Fibroblast of pulmonary artery (primary cell): Measurements from ENCODE around the gene EEF1AKMT1.
A peak's percentile ranks its signal among the peaks of the same experiment; 100 is the strongest.

Experiments used
- DNase-seq: peaks from one replicate; pipeline ENCODE4 v3.0.0-alpha.2; 2010; ENCODE audit warnings: low read depth
- H3K4me3 ChIP-seq: replicated peaks from 2 replicates; pipeline ENCODE4 v1.5.1; 2011; ENCODE audit warnings: low read depth, mild to moderate bottlenecking, control low read depth, low read length, moderate library complexity
- CTCF ChIP-seq: IDR thresholded peaks from 2 replicates; pipeline ENCODE4 v1.5.1; 2011; ENCODE audit warnings: mild to moderate bottlenecking, control low read depth, low read length, inconsistent platforms; ENCODE audit errors: missing control alignments

EEF1AKMT1 gene, protein sequence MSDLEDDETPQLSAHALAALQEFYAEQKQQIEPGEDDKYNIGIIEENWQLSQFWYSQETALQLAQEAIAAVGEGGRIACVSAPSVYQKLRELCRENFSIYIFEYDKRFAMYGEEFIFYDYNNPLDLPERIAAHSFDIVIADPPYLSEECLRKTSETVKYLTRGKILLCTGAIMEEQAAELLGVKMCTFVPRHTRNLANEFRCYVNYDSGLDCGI

GRCh38 chr13:20773194-20774080 is at the start of gene EEF1AKMT1:
Gene EEF1AKMT1 (minus strand): TSS chr13:20773961. CDS start chr13:20757598, 16,363 bp downstream.
- TF ChIP-seq CTCF = no peak
- H3K4me3 ChIP-seq = peak within 1 kb of the TSS; percentile 74
- peak; percentile 96 for DNase-seq

DNA sequence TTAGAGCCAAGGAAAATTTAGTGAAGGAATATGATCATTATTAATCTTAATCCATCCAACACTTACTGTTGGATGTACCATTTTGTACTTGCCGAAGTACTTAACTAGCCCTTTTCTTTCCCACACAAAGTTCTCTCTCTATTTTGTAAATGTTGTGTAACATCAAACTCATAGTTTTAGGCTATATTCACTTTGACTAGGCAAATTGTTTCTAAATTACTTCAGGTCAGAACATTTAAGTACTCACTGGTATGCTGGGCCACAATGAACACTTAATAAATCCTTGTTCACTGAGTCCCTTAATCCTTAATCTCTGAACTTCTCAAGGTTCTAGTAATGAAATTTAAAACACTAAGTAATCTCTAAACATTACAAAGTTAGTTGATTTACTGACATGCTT is 49.3 kb upstream of the EEF1AKMT1 start:
- DNase-seq = no peak
- TF ChIP-seq CTCF = no peak
- H3K4me3 ChIP-seq = no peak overlapping the region

DNA sequence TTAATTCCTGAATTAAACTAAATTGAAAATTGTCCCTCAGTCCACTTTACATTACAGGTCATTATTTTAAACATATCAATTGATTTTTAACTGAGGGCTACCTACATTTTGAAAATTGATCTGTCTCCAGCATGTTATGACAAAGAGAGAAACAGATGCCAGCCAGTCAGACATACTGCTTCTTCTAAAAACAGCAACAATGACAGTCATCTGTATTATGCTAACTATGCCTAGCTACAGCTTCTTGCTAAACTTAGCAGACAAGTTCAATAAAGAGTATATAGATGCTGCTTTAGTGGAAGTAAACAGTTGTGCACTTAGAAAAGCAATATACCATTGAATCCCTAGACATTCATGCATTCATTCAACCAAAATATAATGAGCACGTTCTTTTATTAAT is 48.6 kb upstream of the EEF1AKMT1 start:
- H3K4me3 ChIP-seq = no peak overlapping the region
- TF ChIP-seq CTCF = no peak
- no peak for DNase-seq

- no peak for TF ChIP-seq CTCF
- DNase-seq = no peak
- H3K4me3 ChIP-seq = no peak overlapping the region
These were observed 46.0 kb upstream of the EEF1AKMT1 start for GRCh38 chr13:20819715-20820114.

GRCh38 chr13:20815464-20815863 is 41.7 kb upstream of the EEF1AKMT1 start:
- H3K4me3 ChIP-seq = no peak overlapping the region
- no peak for TF ChIP-seq CTCF
- no peak for DNase-seq

DNA sequence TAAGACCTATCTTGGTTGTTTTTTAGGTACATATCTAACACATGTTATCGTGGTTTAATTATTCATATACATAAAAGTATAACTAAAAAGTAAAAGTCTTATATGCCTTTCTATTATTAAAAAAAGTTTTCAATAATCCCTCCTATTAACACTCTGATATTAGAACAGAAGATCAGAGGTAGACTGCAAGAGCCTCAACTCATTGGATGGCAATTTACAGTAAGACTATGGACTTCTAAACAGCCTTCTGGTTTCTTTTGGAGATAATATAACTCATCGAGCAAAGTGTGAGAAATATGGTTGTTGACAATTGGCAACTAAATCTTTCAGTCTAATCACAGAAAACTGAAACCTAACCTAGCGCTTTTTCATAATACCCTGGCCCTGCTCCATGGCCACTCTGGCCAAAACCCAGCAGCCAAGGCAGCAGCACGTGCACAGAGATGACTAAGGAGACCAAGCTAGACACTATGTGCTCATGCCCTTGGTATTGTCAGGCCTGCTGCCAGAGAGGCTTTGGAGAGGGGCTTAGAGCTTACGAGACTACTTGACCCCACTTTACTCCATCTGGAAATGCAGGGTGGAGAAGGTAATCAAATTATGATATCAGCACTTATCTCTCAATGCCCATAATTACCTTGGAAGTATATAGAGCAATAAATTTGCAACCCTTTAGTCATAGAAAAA is 40.6 kb upstream of the EEF1AKMT1 start:
- H3K4me3 ChIP-seq = peak overlapping the region; percentile 33
- peak; percentile 96 for DNase-seq
- TF ChIP-seq CTCF = no peak
